Calu3 (cell line): ENCODE data around the gene CHI3L1. TPM values are rescaled to one million over a fixed set of nuclear protein-coding genes. Genes with fewer than 3 reads are reported as not detected.

Experiments
- BruUV-seq: library from RNA; stranded (reverse); fragments of 400-500 nt; replicated peaks from 2 replicates; lab custom pipeline; 2021; lab: Mats Ljungman, UMichigan
- CTCF ChIA-PET: fragments of 300-600 bp; sonication (Branson Sonifier 250); formaldehyde crosslinking; loops from one replicate; lab custom pipeline; 2022; ENCODE audit warnings: antibody characterized with exemption; lab: Charles Lee
- DNase-seq: peaks from one replicate; pipeline ENCODE4 v3.0.0; 2022
- H3K27ac Mint-ChIP-seq: one replicate; pipeline ENCODE4 v1.8.0; 2022; ENCODE audit warnings: mixed read lengths; ENCODE audit not compliant: unreplicated experiment
- H3K27me3 Mint-ChIP-seq: one replicate; pipeline ENCODE4 v1.8.0; 2022; ENCODE audit warnings: mixed read lengths; ENCODE audit not compliant: unreplicated experiment
- H3K36me3 Mint-ChIP-seq: one replicate; pipeline ENCODE4 v1.8.0; 2022; ENCODE audit warnings: mild to moderate bottlenecking, moderate library complexity, mixed read lengths; ENCODE audit not compliant: insufficient read depth, unreplicated experiment
- H3K4me1 Mint-ChIP-seq: one replicate; pipeline ENCODE4 v1.8.0; 2022; ENCODE audit warnings: mild to moderate bottlenecking, low read depth, mixed read lengths; ENCODE audit not compliant: unreplicated experiment
- H3K4me3 Mint-ChIP-seq: one replicate; pipeline ENCODE4 v1.8.0; 2022; ENCODE audit warnings: mild to moderate bottlenecking, low read depth, moderate library complexity, mixed read lengths; ENCODE audit not compliant: unreplicated experiment
- H3K9me3 Mint-ChIP-seq: one replicate; pipeline ENCODE4 v1.8.0; 2022; ENCODE audit warnings: low read depth, mixed read lengths; ENCODE audit not compliant: unreplicated experiment
- intact Hi-C: fragments of 100-400 bp; cut with micrococcal nuclease; formaldehyde crosslinking; loops from one replicate; pipeline ENCODE4 v1.10.0; 2022; ENCODE audit not compliant: unreplicated experiment
- total RNA-seq: library from RNA; stranded (reverse); gene quantifications from 2 replicates; pipeline ENCODE4 v1.2.3, GENCODE V29; 2022
- TF ChIP-seq, protein P1 (sequence below): fragments of 200-600 bp; IDR thresholded peaks from one replicate; pipeline ENCODE4 v1.8.0; 2022; ENCODE audit warnings: antibody characterized with exemption; ENCODE audit not compliant: unreplicated experiment

Gene CHI3L1
- total RNA-seq, 1 experiment from 2014 or later = not detected

DNA sequence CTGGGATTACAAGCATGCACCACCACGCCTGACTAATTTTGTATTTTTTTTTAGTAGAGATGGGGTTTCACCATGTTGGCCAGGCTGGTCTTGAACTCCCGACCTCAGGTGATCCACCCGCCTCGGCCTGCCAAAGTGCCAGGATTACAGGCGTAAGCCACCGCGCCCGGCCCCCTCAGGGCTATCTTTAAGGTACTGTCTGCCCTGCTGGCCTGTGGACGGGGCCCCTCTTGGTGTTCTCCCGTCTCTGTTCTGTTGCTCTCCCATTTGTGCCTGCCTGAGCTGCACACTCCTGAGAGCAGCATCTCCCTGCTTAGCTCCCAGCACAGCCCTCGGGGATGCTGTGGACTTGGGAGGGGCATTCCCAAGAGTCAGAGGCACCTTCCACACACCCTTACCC lies 24.8 kb downstream of the CHI3L1 start:
- Mint-ChIP-seq H3K4me3 (no peak overlapping the region), H3K4me1 (peaks cover 16% of the 10 kb centered on the region), H3K36me3 (no peaks in the 10 kb centered on the region), H3K9me3 (peaks cover 14% of the 10 kb centered on the region), H3K27ac (no peak overlapping the region), H3K27me3 (peaks cover 94% of the 10 kb centered on the region)
- TF ChIP-seq, protein P1, sequence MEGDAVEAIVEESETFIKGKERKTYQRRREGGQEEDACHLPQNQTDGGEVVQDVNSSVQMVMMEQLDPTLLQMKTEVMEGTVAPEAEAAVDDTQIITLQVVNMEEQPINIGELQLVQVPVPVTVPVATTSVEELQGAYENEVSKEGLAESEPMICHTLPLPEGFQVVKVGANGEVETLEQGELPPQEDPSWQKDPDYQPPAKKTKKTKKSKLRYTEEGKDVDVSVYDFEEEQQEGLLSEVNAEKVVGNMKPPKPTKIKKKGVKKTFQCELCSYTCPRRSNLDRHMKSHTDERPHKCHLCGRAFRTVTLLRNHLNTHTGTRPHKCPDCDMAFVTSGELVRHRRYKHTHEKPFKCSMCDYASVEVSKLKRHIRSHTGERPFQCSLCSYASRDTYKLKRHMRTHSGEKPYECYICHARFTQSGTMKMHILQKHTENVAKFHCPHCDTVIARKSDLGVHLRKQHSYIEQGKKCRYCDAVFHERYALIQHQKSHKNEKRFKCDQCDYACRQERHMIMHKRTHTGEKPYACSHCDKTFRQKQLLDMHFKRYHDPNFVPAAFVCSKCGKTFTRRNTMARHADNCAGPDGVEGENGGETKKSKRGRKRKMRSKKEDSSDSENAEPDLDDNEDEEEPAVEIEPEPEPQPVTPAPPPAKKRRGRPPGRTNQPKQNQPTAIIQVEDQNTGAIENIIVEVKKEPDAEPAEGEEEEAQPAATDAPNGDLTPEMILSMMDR = no peak
- BruUV-seq = no TSS peak
- DNase-seq = no peak
- intact Hi-C loops = no loop called here
- CTCF ChIA-PET = no interaction called here

DNA sequence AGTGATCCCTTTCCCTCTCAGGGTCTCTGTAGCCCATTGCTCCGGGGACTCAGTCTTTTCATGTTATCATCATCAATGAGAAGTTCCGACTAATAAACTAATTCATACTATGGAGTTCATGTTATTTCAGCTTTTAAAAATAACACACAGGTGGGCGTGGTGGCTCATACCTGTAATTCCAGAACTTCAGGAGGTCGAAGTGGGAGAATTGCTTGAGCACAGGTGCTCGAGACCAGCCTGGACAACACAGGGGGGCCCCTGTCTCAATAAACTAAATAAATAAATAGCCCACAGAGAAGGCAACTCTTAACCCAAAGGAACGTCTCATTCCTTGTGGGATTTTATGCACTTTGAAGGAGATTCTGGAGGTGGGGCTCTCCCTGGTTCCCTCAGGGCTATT lies 25.3 kb downstream of the CHI3L1 start:
- no peak for DNase-seq
- Mint-ChIP-seq H3K4me1 (peaks cover 16% of the 10 kb centered on the region), H3K27ac (no peak overlapping the region), H3K4me3 (no peak overlapping the region), H3K36me3 (no peaks in the 10 kb centered on the region), H3K27me3 (peaks cover 89% of the 10 kb centered on the region), H3K9me3 (peaks cover 14% of the 10 kb centered on the region)
- TF ChIP-seq, protein P1 = no peak
- CTCF ChIA-PET = interaction anchor here (0.6 kb wide), 1 partner anchor 111 kb away, joined by 3 read pairs; no protein-coding TSS in a partner anchor
- BruUV-seq = no TSS peak
- intact Hi-C loops = no loop called here

DNA sequence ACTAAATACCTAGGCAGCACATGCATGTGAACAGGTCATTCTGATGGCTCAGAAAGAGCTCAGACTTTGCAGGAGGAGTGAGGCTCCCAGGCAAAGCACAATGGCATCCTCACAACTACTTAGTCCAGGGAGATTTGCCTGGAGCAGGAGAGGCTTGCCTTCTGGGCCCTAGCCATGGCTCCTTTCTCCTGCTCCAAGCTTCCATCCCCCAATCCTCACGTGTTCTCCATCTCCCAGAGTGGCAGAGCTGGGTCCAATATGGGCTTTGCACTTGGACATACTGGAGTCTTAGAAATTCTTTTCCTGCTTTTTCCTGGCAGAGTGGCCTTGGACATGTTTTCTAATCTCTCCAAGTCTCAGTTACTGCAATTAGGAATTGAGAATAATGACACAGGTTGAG lies 26.7 kb downstream of the CHI3L1 start:
- intact Hi-C loops = no loop called here
- no peak overlapping the region for H3K4me3 Mint-ChIP-seq
- H3K9me3 Mint-ChIP-seq = peaks cover 14% of the 10 kb centered on the region
- peaks cover 76% of the 10 kb centered on the region for H3K27me3 Mint-ChIP-seq
- H3K36me3 Mint-ChIP-seq = no peaks in the 10 kb centered on the region
- H3K4me1 Mint-ChIP-seq = peaks cover 21% of the 10 kb centered on the region
- H3K27ac Mint-ChIP-seq = no peak overlapping the region
- DNase-seq = no peak
- no TSS peak for BruUV-seq
- TF ChIP-seq, protein P1 = no peak
- CTCF ChIA-PET = no interaction called here

DNA sequence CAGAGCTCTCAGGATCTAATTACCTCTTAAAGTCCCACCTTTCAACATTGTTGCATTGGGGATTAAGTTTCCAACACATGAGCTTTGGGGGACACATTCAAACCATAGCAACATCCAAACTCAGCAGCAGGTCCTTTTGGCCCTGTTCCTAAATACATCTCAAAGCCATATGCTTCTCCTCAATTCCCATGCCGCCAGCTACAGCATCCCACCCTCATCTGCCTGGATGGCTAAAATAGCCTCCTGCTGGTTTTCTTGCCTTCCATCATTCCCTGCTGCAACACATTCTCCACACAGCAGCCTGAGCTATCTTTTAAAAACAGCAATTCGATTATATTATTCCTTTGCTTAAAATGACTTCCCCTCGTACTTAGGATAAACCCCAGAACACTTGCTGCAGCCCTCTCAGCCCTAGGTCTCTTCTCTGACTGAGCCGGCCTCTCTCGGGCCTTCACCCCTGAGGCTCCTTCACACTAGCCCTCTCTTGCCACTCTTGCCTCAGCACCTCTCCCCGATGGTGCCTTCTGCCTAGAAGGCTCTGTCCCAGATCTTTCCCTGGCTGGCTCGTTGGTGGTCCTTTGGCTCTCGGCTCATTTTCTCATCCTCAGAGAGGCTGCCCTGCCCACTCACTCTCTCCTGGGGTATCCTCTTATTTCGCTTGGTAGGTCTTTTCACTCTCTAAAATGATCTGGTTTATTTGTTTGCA lies 27.4 kb downstream of the CHI3L1 start:
- DNase-seq = no peak
- CTCF ChIA-PET = no interaction called here
- Mint-ChIP-seq H3K27ac (no peak overlapping the region), H3K9me3 (peaks cover 14% of the 10 kb centered on the region), H3K4me3 (no peak overlapping the region), H3K27me3 (peaks cover 68% of the 10 kb centered on the region), H3K4me1 (peaks cover 21% of the 10 kb centered on the region), H3K36me3 (no peaks in the 10 kb centered on the region)
- intact Hi-C loops = no loop called here
- TF ChIP-seq, protein P1 = no peak
- BruUV-seq = no TSS peak
